ENCODE results near the gene HBE1.
"Not testable (repeated sequence)": the region's sequence is repeated elsewhere in the genome, so short reads cannot be mapped to it uniquely, and the experiment has no call there.

Gene HBE1

DNA sequence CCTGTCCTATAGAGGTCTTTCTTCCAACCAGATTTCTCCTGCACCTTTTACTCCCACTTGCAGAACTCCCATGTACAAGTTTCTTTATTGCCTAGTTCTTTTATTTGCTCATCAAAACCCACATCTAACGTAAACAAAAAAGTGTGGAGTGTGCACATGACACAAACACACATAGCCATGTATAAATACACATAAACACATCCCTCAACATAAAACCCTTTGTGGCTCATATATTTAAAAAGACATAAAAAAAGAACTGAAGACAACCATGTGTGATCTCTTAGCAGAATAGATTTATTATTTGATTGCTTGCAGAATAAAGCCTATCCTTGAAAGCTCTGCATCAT is 16.9 kb downstream of the HBE1 start:
- no peak for TF ChIP-seq CTCF (conservative IDR thresholded peaks at IDR 0.05; ENCODE audit: low read depth, low read length)
- no peak overlapping the region for H3K4me3 ChIP-seq (ENCODE audit: low read depth, low read length)
- DNase-seq (ENCODE audit: low read depth) = no peak

DNA sequence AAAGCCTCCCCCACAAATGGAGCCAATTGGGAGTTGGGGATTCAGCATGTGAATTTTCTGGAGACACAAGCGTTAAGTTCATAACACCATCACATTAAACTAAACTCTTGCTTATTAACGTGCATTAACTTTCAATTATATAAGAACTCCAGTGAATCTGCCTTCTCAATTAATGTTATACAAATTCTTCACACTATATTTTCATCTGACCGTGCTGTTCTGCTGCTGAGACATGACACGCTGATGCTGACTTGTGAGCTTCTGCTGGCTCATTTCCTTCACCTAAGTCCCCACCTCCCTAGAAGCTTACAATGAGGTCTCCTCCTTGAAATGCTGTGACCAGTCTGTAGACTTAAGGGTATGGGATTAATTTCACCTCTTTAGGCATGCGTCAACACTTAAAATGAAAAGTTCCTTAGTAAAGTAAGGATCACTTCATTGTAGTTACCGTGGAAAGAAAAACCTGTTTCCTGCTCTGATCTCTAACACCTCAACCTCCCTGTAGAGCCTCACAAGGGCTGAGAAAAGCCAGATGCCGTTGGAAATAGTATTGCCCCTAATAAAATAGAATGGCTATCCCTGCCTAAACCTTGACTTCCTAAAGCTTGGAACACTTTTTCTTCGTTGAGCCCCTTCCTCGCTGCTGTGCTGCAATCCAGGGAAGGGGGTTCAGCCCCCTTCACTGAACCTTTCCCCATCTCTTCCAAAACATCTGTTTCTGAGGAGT is 17.4 kb downstream of the HBE1 start:
- no peak overlapping the region for H3K4me3 ChIP-seq (ENCODE audit: low read depth, low read length)
- no peak for DNase-seq (ENCODE audit: low read depth)
- no peak for TF ChIP-seq CTCF (conservative IDR thresholded peaks at IDR 0.05; ENCODE audit: low read depth, low read length)

DNA sequence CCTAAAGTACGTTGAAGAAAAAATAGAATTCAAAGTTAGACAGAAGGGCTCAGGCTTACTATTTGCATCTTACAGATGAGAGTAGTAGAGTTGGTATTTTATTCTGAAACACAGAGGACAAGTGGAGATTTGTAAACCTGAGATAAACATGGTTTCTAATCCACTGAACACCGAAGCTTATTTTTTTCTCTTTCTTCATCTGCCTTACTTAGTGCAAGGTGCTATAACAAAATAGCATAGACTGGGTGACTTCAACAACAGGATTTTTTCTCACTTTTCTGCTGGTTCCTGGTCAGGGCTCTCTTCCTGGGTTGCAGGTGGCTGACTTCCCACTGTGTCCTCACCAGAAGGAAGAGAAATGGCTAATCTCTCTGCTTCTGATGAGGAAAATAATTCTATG is 18.0 kb downstream of the HBE1 start:
- TF ChIP-seq CTCF (conservative IDR thresholded peaks at IDR 0.05; ENCODE audit: low read depth, low read length) = no peak

DNA sequence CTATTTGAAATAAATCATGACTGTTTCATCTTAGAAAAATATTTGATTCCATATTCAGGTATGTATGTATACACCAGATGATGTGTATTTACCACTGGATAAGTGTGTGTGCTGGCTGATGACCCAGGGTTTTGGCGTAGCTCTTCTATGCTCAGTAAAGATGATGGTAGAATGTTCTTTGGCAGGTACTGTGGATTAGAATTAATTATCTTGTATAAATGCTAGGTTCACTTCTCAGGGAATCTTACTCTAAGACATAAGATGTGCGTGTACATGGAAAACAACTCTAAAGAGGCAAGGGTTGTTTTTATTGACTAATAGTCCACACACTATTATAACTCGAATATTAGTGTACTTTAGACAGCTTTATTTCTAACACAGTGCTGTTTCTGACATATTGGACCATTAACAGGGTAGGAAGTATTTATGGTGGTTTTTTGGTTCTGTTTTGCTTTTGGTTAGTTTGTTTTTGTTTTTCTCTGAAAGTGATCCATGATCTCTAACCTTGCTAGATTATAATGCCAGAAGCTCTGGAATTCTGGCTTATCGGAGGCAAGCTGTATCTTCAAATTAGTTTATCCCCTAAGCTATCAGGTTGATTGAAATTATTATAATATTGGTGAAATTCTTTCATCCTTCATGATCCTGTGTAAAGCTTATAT is 19.1 kb downstream of the HBE1 start:
- no peak for TF ChIP-seq CTCF (conservative IDR thresholded peaks at IDR 0.05; ENCODE audit: low read depth, low read length)

More for the DNA sequence above, 18.0 kb downstream of the HBE1 start:
- H3K4me3 ChIP-seq (ENCODE audit: low read depth, low read length) = no peak overlapping the region
- DNase-seq (ENCODE audit: low read depth) = no peak

DNA sequence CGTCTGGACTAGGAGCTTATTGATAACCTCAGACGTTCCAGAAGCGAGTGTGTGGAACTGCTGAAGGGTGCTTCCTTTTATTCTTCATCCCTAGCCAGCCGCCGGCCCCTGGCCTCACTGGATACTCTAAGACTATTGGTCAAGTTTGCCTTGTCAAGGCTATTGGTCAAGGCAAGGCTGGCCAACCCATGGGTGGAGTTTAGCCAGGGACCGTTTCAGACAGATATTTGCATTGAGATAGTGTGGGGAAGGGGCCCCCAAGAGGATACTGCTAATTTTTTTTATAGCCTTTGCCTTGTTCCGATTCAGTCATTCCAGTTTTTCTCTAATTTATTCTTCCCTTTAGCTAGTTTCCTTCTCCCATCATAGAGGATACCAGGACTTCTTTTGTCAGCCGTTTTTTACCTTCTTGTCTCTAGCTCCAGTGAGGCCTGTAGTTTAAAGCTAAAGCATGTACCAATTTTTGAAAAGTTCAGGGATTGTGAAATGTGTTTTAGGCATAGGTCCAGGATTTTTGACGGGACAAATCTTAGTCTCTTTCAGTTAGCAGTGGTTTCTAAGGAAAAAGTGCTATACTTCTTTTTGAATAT is 19.8 kb downstream of the HBE1 start, which contains the start of gene HBG1:
Gene HBG1 (minus strand): TSS at position 51 of the 590 bp plus-strand sequence. CDS start 53 bp downstream, outside the sequence.
- peak; percentile 13 for DNase-seq (ENCODE audit: low read depth)

More for the DNA sequence above, 19.1 kb downstream of the HBE1 start:
- no peak for DNase-seq (ENCODE audit: low read depth)
- no peak overlapping the region for H3K4me3 ChIP-seq (ENCODE audit: low read depth, low read length)

GRCh38 chr11:5248498-5248897 is 21.2 kb downstream of the HBE1 start:
- not testable (repeated sequence) for DNase-seq (ENCODE audit: low read depth); H3K4me3 ChIP-seq (ENCODE audit: low read depth, low read length)

More for the DNA sequence above, 19.8 kb downstream of the HBE1 start, which contains the start of gene HBG1:
- not testable (repeated sequence) for H3K4me3 ChIP-seq (ENCODE audit: low read depth, low read length)

GRCh38 chr11:5247472-5248192 is 22.1 kb downstream of the HBE1 start:
- no peak overlapping the region for H3K4me3 ChIP-seq (ENCODE audit: low read depth, low read length)
- TF ChIP-seq CTCF (conservative IDR thresholded peaks at IDR 0.05; ENCODE audit: low read depth, low read length) = no peak
- no peak for DNase-seq (ENCODE audit: low read depth)
